ENCODE results near the gene P3H2. TPM values are rescaled to one million over a fixed set of nuclear protein-coding genes. Genes with fewer than 3 reads are reported as not detected.
A peak's percentile ranks its signal among the peaks of the same experiment; 100 is the strongest.

P3H2 gene
- total and polyA plus RNA-seq, 2 of the 4 experiments (the other 2 are of a cell fraction) = 54.7 to 64.3 TPM

GRCh38 chr3:189947948-189948723 is 172.6 kb downstream of the P3H2 start:
- no peaks in the 10 kb centered on the region for H3K9me3 ChIP-seq (ENCODE audit: control insufficient read depth, insufficient read depth, low read length)
- H2BK20ac ChIP-seq (ENCODE audit: low read depth, low read length) = no peak overlapping the region
- no peak overlapping the region for H3K18ac ChIP-seq (ENCODE audit: low read depth, low read length)
- CTCF ChIA-PET = interaction anchor here (0.6 to 3.5 kb wide), 10 partner anchors 12 to 677 kb away, joined by 3 to 20 read pairs (median 3); no protein-coding TSS in a partner anchor
- peaks cover 13% of the 10 kb centered on the region for H3K27me3 ChIP-seq (ENCODE audit: control insufficient read depth, insufficient read depth, low read length)
- ATAC-seq (ENCODE audit: low read depth) (peak; percentile 73), DNase-seq (peak; percentile 40)
- BruUV-seq (replicated peaks) = no TSS peak
- no peak overlapping the region for H3K4me3 ChIP-seq (ENCODE audit: insufficient read depth, low read depth, low read length)
- H3K79me1 ChIP-seq (ENCODE audit: low read depth in 1 of 2, low read length in 2 of 2) = no peaks in the 10 kb centered on the region
- no peak overlapping the region for H3K4ac ChIP-seq (ENCODE audit: low read depth, low read length)
- H3K4me1 ChIP-seq (ENCODE audit: control insufficient read depth, insufficient read depth, low read length) = no peaks in the 10 kb centered on the region
- 10% methylated on average over 2 of the region's 6 CpGs; no CpG with 5 or more reads in 1 of the 2 experiments for WGBS, 2 experiments (ENCODE audit: extremely low coverage in 2 of 2, insufficient read length in 1 of 2)
- H2BK120ac ChIP-seq (ENCODE audit: low read depth, low read length) = no peak overlapping the region
- H3K56ac ChIP-seq (ENCODE audit: extremely low read depth, insufficient read depth, low read length) = no peak overlapping the region
- no peak overlapping the region for H4K5ac ChIP-seq (ENCODE audit: low read depth, low read length)
- no peak overlapping the region for H3K14ac ChIP-seq (replicated peaks; ENCODE audit: low read depth, low read length)
- H2AK9ac ChIP-seq (replicated peaks; ENCODE audit: low read depth, low read length, poor library complexity) = no peak overlapping the region
- H3K27ac ChIP-seq (ENCODE audit: insufficient read depth, low read length) = no peak overlapping the region
- no peak overlapping the region for H4K8ac ChIP-seq (ENCODE audit: low read depth in 2 of 2, low read length in 2 of 2)
- intact Hi-C loops (cut with micrococcal nuclease) = loop anchor here (1.0 kb wide), 2 partner anchors 296 to 678 kb away; no protein-coding TSS in a partner anchor
- POLR2A ChIA-PET (ENCODE audit: unreplicated experiment) = no interaction called here
- H2BK15ac ChIP-seq (ENCODE audit: low read depth, low read length) = no peak overlapping the region
- H3K9me1 ChIP-seq (ENCODE audit: insufficient read depth, low read length) = no peaks in the 10 kb centered on the region
- no peak overlapping the region for H3K9ac ChIP-seq (ENCODE audit: low read depth, low read length)
- no peak overlapping the region for H4K91ac ChIP-seq (ENCODE audit: insufficient read depth, low read depth, low read length)
- no peak overlapping the region for H2AK5ac ChIP-seq (ENCODE audit: low read depth, low read length)
- no peaks in the 10 kb centered on the region for H3K36me3 ChIP-seq (ENCODE audit: control insufficient read depth, insufficient read depth, low read length)
- H4K20me1 ChIP-seq (ENCODE audit: insufficient read depth, low read length) = no peaks in the 10 kb centered on the region
- dilution Hi-C loops (cut with HindIII; ENCODE audit: low sequenced_read_pairs, unreplicated experiment) = no loop called here
- no peak overlapping the region for H2BK5ac ChIP-seq (ENCODE audit: low read depth, low read length, poor library complexity, severe bottlenecking)
- TF ChIP-seq FOS (IDR thresholded peaks at IDR 0.05; ENCODE audit: low read depth, low read length) (no peak), RAD21 (IDR thresholded peaks at IDR 0.05; ENCODE audit: low read length) (peak; percentile 87), CTCF (conservative IDR thresholded peaks at IDR 0.05; ENCODE audit: low read depth, low read length) (peak; percentile 78), MAZ (IDR thresholded peaks at IDR 0.05; ENCODE audit: borderline replicate concordance, low read depth, low read length) (no peak), SMC3 (IDR thresholded peaks at IDR 0.05; ENCODE audit: low read depth, low read length) (peak; percentile 83)
- TF ChIP-seq, protein P1, sequence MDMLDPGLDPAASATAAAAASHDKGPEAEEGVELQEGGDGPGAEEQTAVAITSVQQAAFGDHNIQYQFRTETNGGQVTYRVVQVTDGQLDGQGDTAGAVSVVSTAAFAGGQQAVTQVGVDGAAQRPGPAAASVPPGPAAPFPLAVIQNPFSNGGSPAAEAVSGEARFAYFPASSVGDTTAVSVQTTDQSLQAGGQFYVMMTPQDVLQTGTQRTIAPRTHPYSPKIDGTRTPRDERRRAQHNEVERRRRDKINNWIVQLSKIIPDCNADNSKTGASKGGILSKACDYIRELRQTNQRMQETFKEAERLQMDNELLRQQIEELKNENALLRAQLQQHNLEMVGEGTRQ (IDR thresholded peaks at IDR 0.05; ENCODE audit: low read depth, low read length) = no peak
- no peak overlapping the region for H2AFZ ChIP-seq (replicated peaks; ENCODE audit: low read length, poor library complexity)
- no peak overlapping the region for H3K23ac ChIP-seq (ENCODE audit: low read depth, low read length)
- no peak overlapping the region for H3K4me2 ChIP-seq (ENCODE audit: low read depth, low read length)
- in situ Hi-C loops (cut with MboI; ENCODE audit: low sequenced_read_pairs) = loop anchor here (10.0 kb wide), 2 partner anchors 293 to 683 kb away; no protein-coding TSS in a partner anchor

Measured in IMR-90 (cell line).